Right lobe of liver (tissue), 6 donors: ENCODE data around the gene LCN10. TPM values are rescaled to one million over a fixed set of nuclear protein-coding genes. Genes with fewer than 3 reads are reported as not detected.

Source experiments
- ATAC-seq, 4 donors: fragments of 200-7000 bp; cut with Tn5 transposase; one replicate each; pipeline ENCODE4 v1.9.1; 2020; ENCODE audit warnings: mild to moderate bottlenecking in 4 of 4, moderate library complexity in 4 of 4
- DNase-seq, 3 donors: peaks; one replicate each; pipeline ENCODE4 v3.0.0-alpha.2; 2020
- H3K27ac ChIP-seq, 3 donors: fragments of 200-600 bp; one replicate each; pipeline ENCODE4 v1.8.0; 2022
- H3K27me3 ChIP-seq, 2 donors: fragments of 200-600 bp; one replicate each; pipeline ENCODE4 v1.8.0; 2022
- H3K36me3 ChIP-seq, 4 donors: fragments of 200-600 bp; sonication (generic) in 1 of 4; one replicate each; pipeline versions ENCODE4 v1.5.1 to v1.8.0; 2017 to 2022; ENCODE audit warnings: control low read depth in 1 of 4
- H3K4me1 ChIP-seq, 4 donors: fragments of 200-600 bp; sonication (generic) in 1 of 4; one replicate each; pipeline versions ENCODE4 v1.5.1 to v1.8.0; 2017 to 2022; ENCODE audit warnings: control low read depth in 1 of 4
- H3K4me3 ChIP-seq, 3 donors: fragments of 200-600 bp; one replicate each; pipeline ENCODE4 v1.8.0; 2022
- H3K9me3 ChIP-seq, 4 donors: fragments of 200-600 bp; sonication (generic) in 1 of 4; one replicate each; pipeline versions ENCODE4 v1.5.1 to v1.8.0; 2017 to 2022; ENCODE audit warnings: control low read depth in 1 of 4
- CTCF ChIP-seq, 4 donors: fragments of 200-600 bp in 3 of 4; fragments of 450-650 bp in 1 of 4; IDR thresholded peaks; one replicate each; pipeline versions ENCODE4 v1.5.1 to v1.8.0; 2016 to 2022; ENCODE audit warnings: antibody characterized with exemption in 4 of 4, mild to moderate bottlenecking in 2 of 4
- POLR2A ChIP-seq: fragments of 450-650 bp; IDR thresholded peaks from one replicate; pipeline ENCODE4 v1.6.1; 2017; ENCODE audit warnings: antibody characterized with exemption, mild to moderate bottlenecking
- WGBS: methylation state at CpG from one replicate; pipeline ENCODE4 v1.1.6; 2018; ENCODE audit warnings: low coverage, low lambda C conversion rate; ENCODE audit not compliant: insufficient coverage; ENCODE audit errors: missing lambda C conversion rate; 5-methylcytosine and 5-hydroxymethylcytosine counted together
- intact Hi-C, 2 donors: fragments of 100-400 bp; cut with DNase I; formaldehyde crosslinking; loops; one replicate each; pipeline versions ENCODE4 v1.11.2 to v1.14.1; 2022
- total RNA-seq, 6 experiments: library from RNA; depleted of rRNA in 2 of 6; stranded (reverse); fragments of >200 nt in 2 of 6; fragmentation: NEBNext Ultra II Directional in 3 of 6; extraction: Animal tissue kit (Norgen Biotek cat#: 25700) in 3 of 6; gene quantifications; one replicate each; pipeline versions ENCODE4 v1.1.0 to v1.2.4, GENCODE V29; 2016 to 2023
- donor health status: DM: no; HTN: yes; CAD: no.
- donor health status: DM: no; HTN: no; CAD: no.
- donor health status: DM: no; HTN: no; CAD: no.
- donor health status: DM: no; HTN: yes; CAD: no.
- donor health status: DM: no; HTN: yes; CAD: no.

The LCN10 gene
- total RNA-seq, 6 experiments from 2014 or later = 0.23 to 0.81 (median 0.32) TPM; not detected in 2

DNA sequence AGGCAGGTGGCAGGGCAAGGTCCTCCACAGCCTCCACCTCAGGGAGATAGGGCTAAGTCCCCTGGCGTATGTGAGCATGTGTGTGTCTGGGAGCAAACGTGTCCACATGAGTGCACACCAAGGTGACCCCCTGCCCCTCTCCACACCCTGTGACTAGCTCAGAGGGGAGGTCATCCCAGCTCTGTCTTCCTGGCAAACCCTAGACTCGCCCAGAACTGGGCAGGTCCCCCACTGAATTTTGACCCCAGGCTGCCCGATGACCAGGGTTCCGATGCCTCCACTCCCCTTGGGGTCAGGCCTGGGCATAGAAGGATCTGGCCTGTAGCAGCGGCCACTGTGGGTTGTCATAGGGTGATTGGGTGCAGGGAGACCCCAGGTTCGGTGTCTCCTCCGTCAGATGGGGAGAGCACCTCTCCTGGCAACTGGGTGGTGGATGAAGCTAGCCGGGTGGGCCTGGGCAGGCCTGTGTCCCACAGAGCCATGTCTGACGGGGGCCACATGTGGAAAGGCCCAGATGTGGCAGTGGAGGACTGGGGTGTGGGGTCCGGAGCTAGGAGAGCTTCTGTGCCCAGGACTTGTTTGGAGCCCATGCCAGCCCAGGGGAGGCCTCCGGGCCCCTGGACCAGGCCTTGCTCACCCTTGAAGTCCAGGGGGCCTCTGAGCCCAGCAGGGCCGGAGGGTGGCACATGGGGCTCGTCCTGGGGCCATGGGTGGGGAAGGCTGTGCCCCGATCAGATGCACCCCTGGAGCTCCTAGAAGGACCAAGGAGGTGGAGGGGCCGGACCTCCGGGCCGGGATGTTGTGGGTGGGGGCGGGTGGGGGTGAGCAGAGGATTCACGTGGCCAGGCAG is 24.2 kb downstream of the LCN10 start:
- DNase-seq = peak in 1 of 3 donors; percentile 52
- intact Hi-C loops = no loop called here
- H3K27me3 ChIP-seq = no peaks in the 10 kb centered on the region
- H3K27ac ChIP-seq = no peak overlapping the region
- H3K9me3 ChIP-seq = no peaks in the 10 kb centered on the region
- 60% methylated on average over 1 of the region's 20 CpGs for WGBS
- no peak overlapping the region for H3K4me3 ChIP-seq
- TF ChIP-seq POLR2A = no peak
- TF ChIP-seq CTCF (IDR thresholded peaks at IDR 0.05) = no peak
- no peak for ATAC-seq
- peaks cover 0 to 12% (median 8%) of the 10 kb centered on the region in 4 donors for H3K36me3 ChIP-seq
- H3K4me1 ChIP-seq = peaks cover 0 to 5% (median 0%) of the 10 kb centered on the region in 4 donors

DNA sequence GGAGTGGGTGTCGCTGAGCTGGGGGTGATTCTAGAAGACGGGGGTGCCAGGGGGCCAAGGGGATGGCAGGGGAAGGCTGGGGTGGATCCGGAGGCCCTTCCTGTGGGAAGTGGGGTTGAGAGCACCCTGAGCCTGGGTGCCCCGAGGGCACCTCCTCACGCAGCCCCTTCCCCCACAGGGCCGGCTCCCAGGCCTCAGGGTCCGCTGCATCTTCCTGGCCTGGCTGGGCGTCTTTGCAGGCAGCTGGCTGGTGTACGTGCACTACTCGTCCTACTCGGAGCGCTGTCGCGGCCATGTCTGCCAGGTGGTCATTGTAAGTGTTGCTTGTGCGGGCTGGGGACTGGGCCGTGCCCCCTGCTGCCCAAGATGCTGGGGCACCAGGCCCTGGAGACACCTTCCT is 25.3 kb downstream of the LCN10 start:
- Histone ChIP-seq H3K36me3 (peaks cover 0 to 2% (median under 1%) of the 10 kb centered on the region in 4 donors), H3K27me3 (no peaks in the 10 kb centered on the region), H3K4me3 (no peak overlapping the region), H3K27ac (no peak overlapping the region), H3K9me3 (no peaks in the 10 kb centered on the region), H3K4me1 (peaks cover 0 to 5% (median 2%) of the 10 kb centered on the region in 4 donors)
- intact Hi-C loops = no loop called here
- WGBS = 92% methylated on average over 2 of the region's 16 CpGs
- DNase-seq = no peak
- TF ChIP-seq CTCF (IDR thresholded peaks at IDR 0.05) = no peak
- no peak for TF ChIP-seq POLR2A
- ATAC-seq = no peak

DNA sequence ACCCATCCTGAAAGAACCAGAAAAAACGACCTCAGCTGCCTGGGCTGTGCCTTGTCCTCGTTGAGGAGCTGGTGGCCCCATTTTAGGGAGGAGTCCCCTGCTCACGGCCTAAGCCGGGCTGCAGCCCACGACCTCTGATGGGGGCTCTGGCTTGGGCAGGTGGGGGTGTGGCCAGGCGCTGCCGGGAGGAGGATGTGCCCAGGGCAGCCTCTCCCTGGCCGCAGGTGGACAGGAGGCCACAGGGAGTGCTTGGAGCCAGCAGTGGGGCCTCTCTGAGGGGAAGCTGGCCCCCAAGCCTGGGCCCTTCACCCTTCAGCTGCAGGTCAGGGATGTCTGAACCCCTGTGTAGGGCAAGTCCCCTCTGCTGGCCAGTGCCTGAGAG is 27.9 kb downstream of the LCN10 start:
- peak overlapping the region in 2 of 3 donors; percentile 24 to 33 for H3K27ac ChIP-seq
- ATAC-seq = peak in 1 of 4 donors; percentile 1
- no peak for DNase-seq
- peaks cover 0 to 12% (median 5%) of the 10 kb centered on the region in 4 donors for H3K4me1 ChIP-seq
- no CpG with 5 or more reads among the region's 8 CpGs for WGBS
- H3K27me3 ChIP-seq = no peaks in the 10 kb centered on the region
- H3K36me3 ChIP-seq = no peaks in the 10 kb centered on the region
- H3K9me3 ChIP-seq = no peaks in the 10 kb centered on the region
- intact Hi-C loops = no loop called here
- no peak overlapping the region for H3K4me3 ChIP-seq
- TF ChIP-seq CTCF (IDR thresholded peaks at IDR 0.05) (no peak), POLR2A (no peak)

DNA sequence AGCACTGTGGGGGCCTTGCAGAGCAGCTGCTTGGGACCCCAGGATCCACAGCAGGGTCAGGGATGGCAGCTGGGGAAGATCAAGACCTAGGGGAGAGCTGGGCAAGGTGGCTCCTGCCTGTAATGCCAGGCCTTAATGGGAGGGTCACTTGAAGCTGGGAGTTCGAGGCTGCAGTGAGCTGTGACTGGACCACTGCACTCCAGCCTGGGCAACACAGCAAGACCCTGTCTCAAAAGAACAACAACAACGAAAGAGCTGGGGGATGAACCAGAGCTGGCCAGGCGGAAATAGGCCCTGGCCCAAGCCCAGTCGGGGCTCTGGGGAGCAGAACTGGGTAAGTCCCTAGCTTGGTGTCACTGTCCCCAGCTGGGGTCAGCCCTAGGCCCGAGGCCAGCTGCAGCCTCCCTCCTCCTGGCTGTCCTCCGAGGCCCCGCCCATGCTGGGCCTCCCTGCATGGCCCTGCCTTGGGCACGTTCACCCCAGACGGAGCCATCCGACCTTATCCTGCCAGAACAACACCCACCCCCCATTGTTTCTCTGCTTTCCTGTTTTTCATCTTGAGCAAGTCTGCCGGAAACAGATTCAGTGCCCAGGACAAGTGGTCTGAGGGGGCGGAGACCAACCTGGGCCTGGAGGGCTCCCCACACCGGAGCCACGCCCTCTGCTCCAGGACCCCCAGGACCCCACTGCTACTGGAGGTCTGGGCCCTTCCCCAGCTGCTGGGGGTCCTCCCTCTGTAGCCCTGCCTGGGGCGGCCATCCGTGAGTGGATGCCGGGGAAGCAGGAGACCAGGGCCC is 28.4 kb downstream of the LCN10 start:
- intact Hi-C loops = no loop called here
- Histone ChIP-seq H3K27me3 (no peaks in the 10 kb centered on the region), H3K9me3 (no peaks in the 10 kb centered on the region), H3K36me3 (no peaks in the 10 kb centered on the region), H3K4me1 (peaks cover 0 to 12% (median 4%) of the 10 kb centered on the region in 4 donors), H3K27ac (peak overlapping the region in 2 of 3 donors; percentile 24 to 33), H3K4me3 (no peak overlapping the region)
- ATAC-seq (peak; percentile 48 to 66 (median 56)), DNase-seq (peak; percentile 57 to 66 (median 62))
- WGBS = 42% methylated on average over 4 of the region's 17 CpGs
- TF ChIP-seq POLR2A (no peak), CTCF (IDR thresholded peaks at IDR 0.05) (no peak)
